Fibroblast of skin of scalp (primary cell): ENCODE results near the gene CDK5.
"Not testable (repeated sequence)": the region's sequence is repeated elsewhere in the genome, so short reads cannot be mapped to it uniquely, and the experiment has no call there.

ENCODE experiments used
- DNase-seq: peaks from one replicate; pipeline ENCODE4 v3.0.0-alpha.2; 2013

CDK5 gene

DNA sequence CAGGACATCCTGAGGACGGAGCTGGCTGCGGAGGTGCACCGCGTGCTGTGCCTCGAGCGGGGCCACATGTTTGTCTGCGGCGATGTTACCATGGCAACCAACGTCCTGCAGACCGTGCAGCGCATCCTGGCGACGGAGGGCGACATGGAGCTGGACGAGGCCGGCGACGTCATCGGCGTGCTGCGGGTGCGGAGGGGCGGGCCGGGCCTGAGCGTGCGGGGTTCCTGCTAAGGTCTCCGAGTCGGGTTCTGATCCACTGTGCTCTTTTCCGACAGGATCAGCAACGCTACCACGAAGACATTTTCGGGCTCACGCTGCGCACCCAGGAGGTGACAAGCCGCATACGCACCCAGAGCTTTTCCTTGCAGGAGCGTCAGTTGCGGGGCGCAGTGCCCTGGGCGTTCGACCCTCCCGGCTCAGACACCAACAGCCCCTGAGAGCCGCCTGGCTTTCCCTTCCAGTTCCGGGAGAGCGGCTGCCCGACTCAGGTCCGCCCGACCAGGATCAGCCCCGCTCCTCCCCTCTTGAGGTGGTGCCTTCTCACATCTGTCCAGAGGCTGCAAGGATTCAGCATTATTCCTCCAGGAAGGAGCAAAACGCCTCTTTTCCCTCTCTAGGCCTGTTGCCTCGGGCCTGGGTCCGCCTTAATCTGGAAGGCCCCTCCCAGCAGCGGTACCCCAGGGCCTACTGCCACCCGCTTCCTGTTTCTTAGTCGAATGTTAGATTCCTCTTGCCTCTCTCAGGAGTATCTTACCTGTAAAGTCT is 43.8 kb downstream of the CDK5 start:
- DNase-seq: peak; percentile 77

DNA sequence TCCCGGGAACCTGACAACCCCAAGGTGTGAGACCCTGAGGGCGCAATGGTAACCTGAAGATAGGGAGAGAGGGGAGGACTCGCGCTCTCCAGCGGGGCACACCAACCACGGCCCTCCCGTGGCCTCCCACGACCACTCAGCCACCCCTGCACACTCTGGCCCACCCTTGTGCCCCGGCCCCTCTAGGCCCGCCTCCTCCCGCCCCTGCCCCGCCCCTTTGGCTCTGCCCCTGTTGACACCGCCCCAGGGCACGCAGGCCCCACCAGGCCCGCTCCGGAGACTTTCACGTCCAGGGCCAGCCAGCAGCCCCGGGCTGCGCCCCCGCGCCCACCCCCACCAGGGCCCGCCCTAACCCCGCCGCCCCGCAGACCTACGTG is 44.4 kb downstream of the CDK5 start:
- no peak for DNase-seq

DNA sequence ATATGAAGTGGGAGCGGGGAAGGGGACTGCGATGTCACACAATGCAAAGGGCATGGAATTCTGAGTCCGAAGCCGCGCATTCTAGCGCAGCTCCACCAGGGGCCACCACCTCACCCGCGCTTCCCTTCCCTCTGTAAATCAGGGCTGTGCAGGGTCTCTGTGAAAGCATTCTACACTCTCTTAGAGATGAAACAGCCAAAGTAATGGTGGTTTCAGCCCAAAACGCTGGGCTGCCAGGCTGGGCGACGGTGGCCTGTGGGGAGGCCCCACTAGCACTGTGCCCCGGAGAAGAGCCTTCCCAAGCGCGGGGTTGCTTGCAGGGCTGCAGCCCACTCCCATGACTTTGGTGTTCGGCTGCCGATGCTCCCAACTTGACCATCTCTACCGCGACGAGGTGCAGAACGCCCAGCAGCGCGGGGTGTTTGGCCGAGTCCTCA is 44.8 kb downstream of the CDK5 start:
- DNase-seq: peak; percentile 53

DNA sequence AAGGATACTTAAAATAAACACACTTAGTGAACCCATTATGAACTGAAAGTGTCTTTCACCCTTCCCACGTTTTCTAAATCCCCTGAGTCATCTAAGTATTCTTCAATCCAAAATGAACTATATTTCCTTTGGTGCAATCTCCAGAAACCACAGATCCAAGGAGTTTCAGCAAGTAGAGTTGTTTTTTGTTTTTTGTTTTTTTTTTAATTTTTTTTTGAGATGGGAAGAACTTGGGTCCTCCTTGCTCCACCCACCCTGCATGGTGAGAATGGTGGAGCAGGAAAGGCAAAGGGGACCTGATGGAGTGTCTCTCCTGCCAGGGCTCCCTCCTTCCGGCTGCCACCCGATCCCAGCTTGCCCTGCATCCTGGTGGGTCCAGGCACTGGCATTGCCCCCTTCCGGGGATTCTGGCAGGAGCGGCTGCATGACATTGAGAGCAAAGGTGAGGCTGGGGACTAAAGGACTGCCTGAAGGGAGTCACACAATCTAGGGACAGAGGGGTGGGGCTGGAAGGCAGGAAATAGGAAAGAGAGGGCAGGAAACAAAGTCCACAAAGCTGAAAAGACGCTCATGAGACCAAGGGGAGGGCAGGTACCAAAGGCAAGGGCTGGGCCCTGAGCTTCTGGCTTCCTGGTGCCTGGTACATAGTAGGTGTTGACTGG is 45.5 kb downstream of the CDK5 start:
- DNase-seq: no peak

DNA sequence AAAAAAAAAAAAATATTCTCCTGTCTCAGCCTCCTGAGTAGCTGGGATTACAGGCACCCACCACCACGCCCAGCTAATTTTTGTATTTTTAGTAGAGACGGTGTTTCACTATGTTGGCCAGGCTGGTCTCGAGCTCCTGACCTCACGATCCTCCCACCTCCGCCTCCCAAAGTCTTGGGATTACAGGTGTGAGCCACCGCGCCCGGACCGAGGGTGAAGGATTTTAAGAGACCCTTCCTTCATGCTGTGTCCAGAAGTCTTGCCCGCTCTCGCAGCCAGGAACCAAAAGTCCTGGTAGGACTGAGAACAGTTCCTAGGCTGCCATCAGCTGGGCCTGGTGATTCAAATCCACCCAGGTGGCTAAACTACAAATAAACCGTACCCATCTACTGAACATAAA is 46.1 kb downstream of the CDK5 start:
- DNase-seq: not testable (repeated sequence)

DNA sequence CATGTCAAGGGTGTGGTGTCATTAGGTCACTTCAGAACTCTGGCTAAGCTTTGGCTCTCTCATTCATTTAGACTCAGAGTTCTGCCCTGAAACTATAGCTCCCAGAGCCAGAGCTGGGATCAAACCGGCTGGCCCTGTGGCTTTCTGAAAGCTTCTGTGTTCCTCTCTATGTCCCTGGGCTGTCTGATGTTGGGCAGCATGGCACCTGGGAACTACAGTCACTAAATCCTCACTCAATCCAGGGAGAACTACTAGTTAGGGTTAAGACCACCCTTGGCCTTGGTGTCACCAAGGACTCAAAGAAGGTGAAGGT is 46.6 kb downstream of the CDK5 start:
- no peak for DNase-seq

DNA sequence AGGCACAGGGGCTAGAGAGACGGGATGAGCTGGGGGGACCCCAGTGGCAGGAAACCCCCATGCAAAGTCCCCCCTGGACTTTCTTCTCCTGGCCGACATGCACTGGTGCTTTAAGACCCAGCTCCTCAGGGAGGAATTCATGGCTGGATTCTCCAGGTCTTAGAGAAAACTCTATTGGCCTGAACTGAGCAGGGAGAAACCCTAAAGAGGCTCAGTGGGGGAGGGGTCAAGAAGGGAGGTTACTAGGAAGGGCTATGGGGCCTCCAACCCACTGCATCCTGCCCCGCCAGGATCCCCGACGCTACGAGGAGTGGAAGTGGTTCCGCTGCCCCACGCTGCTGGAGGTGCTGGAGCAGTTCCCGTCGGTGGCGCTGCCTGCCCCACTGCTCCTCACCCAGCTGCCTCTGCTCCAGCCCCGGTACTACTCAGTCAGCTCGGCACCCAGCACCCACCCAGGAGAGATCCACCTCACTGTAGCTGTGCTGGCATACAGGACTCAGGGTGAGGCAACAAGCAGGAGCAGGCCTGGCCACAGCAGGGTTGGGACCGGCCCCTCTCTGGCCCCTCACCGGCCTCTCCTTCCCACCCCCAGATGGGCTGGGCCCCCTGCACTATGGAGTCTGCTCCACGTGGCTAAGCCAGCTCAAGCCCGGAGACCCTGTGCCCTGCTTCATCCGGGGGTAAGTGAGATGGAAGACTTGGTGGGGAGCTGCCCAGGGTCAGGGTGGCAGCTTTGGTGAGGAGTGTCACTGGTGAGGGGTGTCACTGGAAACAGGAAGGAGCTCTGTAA is 47.2 kb downstream of the CDK5 start:
- peak; percentile 62 for DNase-seq

DNA sequence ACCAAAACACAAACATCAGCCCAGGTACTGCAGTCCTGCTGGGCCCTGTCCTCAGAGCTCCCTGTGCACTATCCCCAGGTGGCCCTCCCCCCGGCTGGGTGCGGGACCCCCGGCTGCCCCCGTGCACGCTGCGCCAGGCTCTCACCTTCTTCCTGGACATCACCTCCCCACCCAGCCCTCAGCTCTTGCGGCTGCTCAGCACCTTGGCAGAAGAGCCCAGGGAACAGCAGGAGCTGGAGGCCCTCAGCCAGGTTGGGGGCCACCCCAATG is 47.7 kb downstream of the CDK5 start:
- no peak for DNase-seq

DNA sequence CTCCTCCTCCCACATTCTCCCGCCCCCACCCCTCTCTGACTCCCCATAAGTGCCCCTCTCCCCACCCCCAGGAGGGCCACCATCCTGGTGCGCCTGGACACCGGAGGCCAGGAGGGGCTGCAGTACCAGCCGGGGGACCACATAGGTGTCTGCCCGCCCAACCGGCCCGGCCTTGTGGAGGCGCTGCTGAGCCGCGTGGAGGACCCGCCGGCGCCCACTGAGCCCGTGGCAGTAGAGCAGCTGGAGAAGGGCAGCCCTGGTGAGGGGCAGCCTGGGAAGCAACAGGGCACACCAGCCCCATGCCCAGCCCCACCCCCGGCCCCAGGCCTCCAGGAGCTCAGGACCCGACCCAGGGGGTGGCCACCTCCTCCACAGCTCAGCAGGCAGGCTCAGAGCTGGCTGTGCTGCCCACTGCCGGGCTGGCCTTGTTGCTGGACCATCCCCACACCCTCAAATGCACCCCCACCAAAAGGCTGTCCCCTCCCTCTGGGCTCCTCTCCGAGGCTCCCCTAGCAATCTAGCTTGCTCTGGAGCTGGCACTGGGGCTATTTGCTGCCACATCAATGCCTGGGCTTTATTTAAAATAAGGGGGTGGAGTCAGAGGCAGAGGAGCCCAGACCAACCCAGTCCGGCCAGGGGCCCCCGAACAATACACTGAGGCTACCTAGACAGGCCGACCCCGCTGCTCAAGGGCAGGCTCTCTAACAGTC is 48.2 kb downstream of the CDK5 start:
- DNase-seq: no peak

DNA sequence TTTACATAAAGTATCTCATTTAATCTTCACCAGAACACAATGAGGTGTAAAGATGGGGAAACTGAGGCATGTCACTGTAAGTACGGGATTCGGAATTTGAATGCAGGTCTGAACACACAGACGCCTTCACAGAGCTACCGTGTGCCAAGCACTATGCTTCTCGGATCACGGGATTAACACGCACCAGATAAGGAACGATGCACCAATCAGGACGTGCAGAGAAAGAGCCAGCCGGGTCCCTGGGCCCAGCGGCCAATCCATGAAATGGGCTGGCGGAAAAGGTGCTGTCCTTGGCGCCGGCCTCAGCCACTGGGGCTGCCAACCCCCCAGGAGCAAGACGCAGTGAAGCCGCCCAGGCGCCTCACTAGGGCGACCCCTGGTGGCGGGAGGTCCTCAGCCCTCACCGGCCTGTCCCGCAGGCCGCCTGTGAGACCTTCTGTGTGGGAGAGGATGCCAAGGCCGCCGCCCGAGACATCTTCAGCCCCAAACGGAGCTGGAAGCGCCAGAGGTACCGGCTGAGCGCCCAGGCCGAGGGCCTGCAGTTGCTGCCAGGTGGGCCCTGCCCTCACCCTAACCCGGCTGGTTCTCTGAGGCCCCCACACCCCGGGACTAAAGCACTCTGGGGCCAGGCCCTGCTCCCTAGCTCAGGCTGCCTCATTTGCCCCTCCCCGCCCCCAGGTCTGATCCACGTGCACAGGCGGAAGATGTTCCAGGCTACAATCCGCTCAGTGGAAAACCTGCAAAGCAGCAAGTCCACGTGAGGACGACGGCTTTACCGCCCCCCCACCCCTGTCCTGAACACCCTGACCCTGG is 49.0 kb downstream of the CDK5 start:
- DNase-seq: peak; percentile 46

DNA sequence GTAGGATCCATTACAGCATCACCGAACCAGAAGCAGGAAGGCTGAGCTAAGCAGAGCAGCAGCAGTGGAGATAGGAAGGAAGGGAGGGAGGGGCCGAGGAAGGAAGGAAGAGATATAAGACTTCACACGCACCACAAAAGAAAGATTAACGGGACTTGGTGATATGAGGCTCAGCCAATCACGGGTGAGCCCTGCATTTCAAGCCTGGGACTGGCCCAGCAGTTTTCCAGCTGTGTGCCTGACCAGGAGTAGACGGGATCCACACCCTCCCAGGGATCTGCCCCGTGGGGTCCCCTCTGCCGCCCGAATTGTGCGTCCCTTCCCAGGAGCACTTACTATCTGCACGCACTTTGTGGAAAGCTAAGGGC is 49.6 kb downstream of the CDK5 start:
- DNase-seq: no peak

DNA sequence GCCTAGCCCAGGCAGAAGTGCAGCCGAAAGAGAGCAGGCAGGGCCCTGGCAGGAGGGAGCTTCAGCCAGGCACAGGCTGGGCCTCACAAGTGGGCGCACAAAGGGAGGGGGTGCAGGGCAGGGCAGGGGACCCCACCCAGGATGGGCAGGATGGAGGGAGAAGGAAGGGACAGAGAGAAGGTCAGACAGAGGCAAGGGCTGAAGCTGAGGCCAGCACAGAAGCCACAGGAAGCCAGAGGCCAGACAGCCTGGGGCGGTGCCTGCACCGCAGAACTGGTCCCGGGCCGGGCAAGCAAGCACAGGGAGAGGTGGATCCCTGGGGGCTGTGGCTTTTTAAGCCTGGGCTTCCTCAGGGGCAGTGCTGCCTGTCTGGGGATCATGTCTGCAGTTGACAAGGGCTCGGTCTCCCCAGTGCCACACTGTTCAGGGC is 50.2 kb downstream of the CDK5 start:
- DNase-seq: no peak

DNA sequence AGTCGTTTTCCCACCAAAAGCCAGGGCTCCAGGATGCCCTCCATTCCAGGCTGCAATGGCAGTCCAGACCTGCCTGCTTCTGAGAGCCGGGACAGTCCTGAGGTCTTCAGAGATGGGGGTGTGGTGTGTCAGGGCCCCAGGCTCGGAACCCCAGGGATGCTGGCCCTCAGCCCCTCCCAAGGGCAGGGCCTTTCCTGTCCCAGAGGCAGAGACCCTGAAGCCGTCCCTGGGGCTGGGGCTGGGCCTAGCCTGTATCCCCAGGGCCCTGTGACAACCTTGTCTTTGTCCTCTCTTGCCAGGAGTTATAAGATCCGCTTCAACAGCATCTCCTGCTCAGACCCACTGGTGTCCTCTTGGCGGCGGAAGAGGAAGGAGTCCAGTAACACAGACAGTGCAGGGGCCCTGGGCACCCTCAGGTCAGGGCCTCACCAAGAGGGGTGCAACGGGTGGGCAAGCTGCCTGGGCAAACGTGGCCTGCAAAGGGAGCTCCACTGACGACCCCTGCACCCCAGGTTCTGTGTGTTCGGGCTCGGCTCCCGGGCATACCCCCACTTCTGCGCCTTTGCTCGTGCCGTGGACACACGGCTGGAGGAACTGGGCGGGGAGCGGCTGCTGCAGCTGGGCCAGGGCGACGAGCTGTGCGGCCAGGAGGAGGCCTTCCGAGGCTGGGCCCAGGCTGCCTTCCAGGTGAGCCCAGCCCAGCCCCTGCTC is 51.0 kb downstream of the CDK5 start:
- DNase-seq: no peak

DNA sequence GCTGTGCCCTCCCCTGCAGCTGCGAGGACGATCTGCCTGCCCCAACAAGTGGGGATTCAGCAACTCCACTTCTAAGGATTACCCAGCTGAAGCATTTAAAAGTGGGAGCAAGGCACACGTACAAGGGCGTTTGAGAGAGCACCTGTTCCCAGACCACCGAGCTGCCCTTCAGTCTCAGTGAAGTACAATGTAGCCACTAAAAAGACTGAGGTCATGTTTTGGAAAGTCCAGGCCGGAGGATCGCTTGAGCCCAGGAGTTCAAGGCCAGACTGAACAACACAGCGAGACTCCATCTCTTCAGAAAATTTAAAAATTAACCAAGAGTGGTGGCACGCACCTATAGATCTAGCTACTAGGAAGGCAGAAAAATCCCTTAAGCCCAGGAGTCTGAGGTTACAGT is 52.1 kb downstream of the CDK5 start:
- DNase-seq: no peak
